Head of caudate nucleus (tissue), 42 donors: ENCODE results near the gene ITIH3.
"Not testable (repeated sequence)": the region's sequence is repeated elsewhere in the genome, so short reads cannot be mapped to it uniquely, and the experiment has no call there.

ENCODE experiments used
- DNase-seq, 42 donors: peaks; one replicate each; pipeline versions ENCODE4 v3.0.0 to v3.0.0-alpha.2; 2020 to 2021; ENCODE audit warnings: mixed read lengths in 7 of 42
- intact Hi-C: fragments of 100-400 bp; cut with DNase I; formaldehyde crosslinking; loops from one replicate; pipeline ENCODE4 v1.15.0; 2022

ITIH3 gene, protein sequence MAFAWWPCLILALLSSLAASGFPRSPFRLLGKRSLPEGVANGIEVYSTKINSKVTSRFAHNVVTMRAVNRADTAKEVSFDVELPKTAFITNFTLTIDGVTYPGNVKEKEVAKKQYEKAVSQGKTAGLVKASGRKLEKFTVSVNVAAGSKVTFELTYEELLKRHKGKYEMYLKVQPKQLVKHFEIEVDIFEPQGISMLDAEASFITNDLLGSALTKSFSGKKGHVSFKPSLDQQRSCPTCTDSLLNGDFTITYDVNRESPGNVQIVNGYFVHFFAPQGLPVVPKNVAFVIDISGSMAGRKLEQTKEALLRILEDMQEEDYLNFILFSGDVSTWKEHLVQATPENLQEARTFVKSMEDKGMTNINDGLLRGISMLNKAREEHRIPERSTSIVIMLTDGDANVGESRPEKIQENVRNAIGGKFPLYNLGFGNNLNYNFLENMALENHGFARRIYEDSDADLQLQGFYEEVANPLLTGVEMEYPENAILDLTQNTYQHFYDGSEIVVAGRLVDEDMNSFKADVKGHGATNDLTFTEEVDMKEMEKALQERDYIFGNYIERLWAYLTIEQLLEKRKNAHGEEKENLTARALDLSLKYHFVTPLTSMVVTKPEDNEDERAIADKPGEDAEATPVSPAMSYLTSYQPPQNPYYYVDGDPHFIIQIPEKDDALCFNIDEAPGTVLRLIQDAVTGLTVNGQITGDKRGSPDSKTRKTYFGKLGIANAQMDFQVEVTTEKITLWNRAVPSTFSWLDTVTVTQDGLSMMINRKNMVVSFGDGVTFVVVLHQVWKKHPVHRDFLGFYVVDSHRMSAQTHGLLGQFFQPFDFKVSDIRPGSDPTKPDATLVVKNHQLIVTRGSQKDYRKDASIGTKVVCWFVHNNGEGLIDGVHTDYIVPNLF

DNA sequence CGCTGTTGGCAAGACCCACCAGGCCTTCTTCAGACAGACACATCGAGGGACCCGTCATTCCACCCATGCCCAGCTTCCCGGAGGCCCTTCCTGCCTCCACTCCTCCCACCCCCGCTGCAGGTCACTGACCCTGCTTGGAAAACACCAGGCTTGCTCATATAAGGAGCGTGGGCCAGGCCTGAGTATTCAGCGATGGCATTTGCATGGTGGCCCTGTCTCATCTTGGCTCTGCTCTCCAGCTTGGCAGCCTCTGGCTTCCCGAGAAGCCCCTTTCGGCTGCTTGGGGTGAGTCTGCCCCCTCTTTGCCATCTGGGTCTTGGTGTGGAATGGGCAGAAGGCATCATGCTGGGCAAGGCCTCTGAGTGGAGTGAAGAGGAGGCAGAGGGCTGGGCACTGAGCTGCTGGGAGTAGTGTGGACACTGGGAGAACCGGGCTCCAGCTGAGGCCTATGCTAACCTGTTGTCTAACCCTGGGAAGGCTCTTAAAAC lies at the start of gene ITIH3:
Gene ITIH3 (plus strand): TSS at position 185 of the 488 bp plus-strand sequence. CDS start 8 bp downstream, at position 193.
- DNase-seq = no peak
- intact Hi-C loops = no loop called here

DNA sequence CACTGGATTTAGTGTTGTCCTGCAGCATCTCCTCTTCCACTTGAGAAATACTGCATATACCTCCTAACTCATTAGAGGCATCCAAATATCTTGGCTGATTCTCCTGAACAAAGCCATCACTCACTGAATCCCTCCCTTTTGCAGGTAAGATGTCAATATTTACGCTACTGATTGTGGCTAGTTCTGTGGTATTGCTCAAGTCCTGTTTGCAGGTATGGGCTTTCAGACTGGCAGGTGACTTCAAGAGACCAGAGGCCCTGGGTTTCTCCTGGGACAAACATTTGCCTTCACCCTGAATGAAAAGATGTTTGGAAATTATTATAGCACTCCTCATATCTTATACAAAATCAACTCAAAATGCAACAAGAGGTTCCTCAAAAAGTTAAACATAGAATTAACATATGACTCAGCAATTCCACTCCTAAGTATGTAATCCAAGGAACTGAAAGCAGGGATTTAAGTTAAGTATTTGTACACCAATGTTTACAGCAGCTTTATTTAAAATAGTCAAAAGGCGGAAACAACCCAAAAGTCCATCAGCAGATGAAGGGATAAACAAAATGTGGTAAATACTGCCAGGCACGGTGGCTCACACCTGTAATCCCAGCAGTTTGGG lies 42.4 kb upstream of the ITIH3 start:
- intact Hi-C loops = no loop called here
- DNase-seq = no peak

DNA sequence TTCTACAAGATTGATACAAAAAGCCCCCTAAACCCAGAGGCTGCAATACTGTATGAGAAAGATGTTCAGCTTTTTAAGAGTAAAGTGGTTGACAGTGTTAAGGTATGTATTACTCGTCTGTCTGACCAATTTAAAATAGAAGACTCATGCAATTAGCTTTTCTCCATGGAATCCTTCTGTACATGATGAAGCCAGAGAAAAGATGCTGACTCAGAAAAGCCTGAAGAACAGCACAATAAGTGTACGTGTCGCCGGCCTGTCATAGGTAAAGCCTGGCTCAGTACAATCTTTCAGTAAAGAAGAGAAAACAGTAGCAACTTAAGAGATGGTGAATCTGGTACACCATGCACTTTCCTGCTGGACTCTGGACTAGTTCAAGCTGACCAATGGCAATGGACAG lies 40.2 kb upstream of the ITIH3 start:
- DNase-seq = no peak
- intact Hi-C loops = no loop called here

DNA sequence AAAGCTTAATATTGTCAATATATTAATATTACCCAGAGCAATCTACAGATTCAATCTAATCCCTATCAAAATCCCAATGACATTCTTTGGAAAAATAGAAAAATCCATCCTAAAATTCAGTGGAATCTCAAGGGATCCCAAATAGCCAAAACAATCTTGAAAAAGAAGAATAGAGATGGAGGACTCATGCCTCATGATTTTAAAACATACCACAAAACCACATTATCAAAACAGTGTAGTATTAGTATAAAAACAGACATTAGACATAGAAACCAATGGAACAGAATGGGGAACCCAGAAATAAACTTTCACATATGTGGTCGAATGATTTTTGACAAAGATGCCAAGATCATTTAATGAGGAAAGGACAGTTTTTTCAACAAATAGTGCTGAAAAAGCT lies 38.5 kb upstream of the ITIH3 start:
- no peak for DNase-seq
- intact Hi-C loops = no loop called here

DNA sequence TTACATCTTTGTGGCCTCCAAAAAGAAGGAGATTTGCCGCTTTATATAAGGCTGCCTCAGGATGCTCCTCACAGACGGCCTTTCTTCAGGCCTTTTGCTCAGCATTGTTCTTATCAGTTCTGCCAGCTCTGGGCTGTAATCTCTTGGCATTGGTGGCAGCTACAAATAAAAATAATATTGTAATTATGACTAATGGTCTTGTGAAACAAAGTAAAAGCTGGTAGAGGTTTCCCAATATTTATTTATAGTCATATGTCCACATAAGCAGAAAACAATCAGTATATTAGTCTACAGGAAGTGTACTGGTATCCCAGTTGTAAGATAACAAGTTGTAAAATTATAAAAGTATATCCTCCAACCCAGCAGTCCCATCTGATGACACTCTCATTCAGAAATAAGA lies 31.1 kb upstream of the ITIH3 start:
- intact Hi-C loops = no loop called here
- DNase-seq = no peak

DNA sequence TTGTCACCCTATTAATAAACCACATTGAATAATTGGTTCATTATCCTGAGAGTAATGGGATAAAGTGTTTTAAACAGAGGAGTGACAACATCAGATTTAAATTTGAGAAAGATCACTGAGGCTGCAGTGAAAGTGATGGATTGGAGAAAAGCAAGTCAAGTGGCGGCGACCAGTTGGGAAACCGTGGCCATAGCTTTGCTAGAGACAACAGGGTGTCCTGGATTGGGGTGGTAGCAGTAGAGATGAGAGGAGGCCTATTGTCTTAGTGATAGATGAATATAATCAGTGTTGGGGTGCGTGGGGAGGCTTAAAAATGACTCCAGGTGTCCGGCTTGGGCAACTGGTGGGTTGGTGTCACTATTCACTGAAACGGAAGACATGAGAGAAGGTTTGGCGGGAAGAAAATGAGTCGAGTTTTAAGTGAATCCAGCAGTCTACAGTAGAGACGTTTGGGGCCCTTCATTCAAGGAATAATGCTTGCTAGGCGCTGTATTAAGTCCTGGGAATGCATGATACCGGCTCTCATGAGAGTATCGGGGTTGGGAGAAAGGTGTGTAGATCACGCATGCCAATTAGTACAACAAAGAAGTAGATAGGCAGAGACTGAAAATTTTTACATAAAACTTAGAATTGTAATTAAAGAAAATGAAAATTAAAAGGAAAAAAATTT lies 24.7 kb upstream of the ITIH3 start:
- intact Hi-C loops = no loop called here
- peak in 4 of 42 donors; percentile 1 to 36 (median 7) for DNase-seq

DNA sequence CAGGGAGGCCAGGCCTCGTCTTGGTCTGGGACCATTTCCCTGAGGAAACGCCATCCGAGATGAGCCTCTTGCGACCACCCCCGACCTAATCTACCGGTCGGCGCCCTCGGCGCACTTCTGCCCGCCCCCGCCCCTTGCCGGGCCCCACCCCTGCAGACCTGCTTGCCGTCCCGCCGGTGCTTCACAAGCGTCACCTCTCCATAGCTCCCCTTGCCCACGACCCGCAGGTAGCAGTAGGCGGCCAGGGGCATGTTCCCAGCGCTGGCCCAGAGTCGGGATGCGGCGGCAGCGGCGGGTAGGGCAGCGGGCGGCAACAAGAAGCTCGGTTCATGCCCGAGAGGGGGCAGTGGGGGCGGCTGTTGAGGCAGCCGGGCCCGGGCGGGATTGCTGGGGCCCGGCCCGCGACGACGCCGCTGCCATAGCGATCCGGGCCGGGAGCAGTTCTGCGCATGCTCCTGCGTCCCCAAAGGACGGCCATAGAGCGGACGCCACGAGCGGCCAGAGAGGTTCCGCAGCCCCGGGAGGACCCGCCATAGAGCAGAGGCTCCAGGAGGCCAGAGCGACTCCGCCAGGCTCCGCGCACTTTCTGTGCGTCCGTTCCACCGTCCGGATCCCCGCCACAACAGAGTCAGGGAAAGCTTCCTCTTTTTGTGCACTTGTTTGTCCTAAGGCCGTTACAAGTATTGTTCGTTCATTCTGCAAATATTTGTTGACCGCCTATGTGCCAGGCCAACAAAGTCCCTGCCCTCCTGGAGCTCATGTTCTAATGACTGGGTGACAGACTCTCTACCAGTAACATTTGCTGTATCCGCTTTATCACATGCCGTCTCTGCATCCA lies 23.9 kb upstream of the ITIH3 start, which contains the start of gene NEK4:
Gene NEK4 (minus strand): TSS at position 445 of the 838 bp plus-strand sequence. CDS start 194 bp downstream, at position 251.
- peak; percentile 86 to 98 (median 95) for DNase-seq
- intact Hi-C loops = no loop called here

DNA sequence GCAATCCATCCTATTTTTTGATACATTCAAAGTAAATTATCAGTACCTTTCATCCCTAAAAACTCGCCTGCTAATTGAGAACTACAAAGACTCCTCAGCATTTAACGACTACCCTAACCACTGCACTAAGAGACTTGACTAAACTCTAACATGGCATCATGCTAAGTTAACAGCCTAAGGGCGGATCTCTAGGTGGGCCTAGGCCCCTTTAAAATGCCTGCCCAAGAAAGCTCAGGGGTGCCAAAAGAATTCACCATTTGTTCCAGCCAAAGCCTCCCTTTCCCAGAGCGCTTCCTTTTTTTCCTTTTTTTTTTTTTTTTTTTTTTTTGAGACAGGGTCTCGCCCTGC lies 23.3 kb upstream of the ITIH3 start:
- peak in 3 of 42 donors; percentile 7 to 34 (median 14) for DNase-seq
- intact Hi-C loops = no loop called here

DNA sequence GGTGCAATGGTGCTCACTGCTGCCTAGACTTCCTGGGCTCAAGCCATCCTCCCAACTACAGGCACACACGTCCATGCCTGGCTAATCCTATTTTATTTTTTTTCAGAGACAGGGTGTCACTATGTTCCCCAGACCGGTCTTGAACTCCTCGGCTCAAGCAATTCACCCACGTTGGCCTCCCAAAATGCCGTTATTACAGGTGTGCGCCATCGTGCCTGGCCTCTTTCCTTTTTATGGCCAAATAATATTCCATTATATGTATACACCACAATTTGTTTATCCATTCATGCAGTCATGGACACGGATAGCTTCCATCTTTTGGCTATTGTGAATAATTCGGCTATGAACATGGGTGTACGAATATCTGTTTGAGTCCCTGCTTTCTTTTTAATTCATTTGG lies 22.9 kb upstream of the ITIH3 start:
- intact Hi-C loops = no loop called here
- DNase-seq = peak in 1 of 42 donors; percentile 2

DNA sequence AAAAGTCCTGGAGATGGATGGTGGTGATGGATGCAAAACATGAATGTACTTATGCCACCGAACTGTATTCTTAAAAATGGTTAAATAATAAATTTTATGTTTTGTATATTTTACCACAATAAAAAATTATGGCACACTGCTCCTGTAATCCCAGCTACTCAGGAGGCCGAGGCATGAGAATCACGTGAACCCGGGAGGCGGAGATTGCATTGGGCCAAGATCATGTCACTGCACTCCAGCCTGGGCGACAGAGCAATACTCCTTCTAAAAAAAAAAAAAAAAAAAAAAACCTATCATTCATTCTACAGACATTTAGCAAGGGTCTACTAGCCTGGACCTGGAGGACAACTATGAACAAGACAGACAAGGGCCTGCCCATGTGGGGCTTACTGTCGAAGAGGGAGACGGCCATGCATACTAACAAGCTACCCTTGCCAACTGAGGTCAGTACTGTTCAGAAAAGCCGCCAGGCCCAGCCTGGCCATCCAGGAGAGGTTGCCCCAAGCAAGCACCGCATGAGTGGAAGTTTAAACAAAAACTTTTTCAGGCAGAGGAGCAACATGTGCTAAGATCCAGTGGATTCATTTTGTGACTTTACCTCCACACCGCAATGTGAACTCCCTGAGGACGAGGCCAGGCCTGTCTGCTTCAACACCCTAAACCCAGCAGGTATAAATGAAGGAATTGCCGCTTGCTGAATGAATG lies 21.1 kb upstream of the ITIH3 start:
- DNase-seq = peak in 6 of 42 donors; percentile 5 to 41 (median 30)
- intact Hi-C loops = no loop called here

DNA sequence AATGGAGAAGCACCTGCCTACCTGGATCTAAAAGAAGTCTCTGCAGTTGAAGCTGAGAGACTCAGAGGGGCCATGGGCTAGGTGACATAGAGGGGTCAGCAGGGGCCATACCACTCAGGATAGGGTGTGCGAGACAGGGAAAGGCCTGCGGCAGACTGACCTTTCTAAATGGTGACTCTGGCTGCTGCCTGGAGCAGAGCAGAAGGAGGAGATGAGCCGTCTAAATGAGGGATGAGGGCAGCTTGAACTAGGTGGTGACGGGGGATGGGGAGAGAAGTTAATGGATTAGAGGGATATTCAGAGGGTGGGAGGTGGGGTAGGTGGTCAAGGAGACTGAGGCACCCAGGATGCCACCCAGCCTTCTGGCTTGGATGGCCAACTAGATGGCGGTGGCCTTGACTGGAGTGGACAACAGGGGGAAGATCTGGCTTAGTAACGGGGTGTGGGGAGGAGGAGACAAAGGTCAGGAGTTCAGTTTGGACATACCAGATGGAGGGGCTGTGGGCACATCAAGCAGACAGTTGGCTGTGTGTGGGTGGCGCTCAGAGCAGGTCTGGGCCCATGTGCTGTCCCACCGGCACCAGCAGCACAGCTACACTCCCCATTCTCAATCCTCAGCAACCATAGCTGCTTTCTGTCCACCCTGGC lies 20.4 kb upstream of the ITIH3 start:
- intact Hi-C loops = no loop called here
- DNase-seq = peak in 8 of 42 donors; percentile 2 to 13 (median 8)

DNA sequence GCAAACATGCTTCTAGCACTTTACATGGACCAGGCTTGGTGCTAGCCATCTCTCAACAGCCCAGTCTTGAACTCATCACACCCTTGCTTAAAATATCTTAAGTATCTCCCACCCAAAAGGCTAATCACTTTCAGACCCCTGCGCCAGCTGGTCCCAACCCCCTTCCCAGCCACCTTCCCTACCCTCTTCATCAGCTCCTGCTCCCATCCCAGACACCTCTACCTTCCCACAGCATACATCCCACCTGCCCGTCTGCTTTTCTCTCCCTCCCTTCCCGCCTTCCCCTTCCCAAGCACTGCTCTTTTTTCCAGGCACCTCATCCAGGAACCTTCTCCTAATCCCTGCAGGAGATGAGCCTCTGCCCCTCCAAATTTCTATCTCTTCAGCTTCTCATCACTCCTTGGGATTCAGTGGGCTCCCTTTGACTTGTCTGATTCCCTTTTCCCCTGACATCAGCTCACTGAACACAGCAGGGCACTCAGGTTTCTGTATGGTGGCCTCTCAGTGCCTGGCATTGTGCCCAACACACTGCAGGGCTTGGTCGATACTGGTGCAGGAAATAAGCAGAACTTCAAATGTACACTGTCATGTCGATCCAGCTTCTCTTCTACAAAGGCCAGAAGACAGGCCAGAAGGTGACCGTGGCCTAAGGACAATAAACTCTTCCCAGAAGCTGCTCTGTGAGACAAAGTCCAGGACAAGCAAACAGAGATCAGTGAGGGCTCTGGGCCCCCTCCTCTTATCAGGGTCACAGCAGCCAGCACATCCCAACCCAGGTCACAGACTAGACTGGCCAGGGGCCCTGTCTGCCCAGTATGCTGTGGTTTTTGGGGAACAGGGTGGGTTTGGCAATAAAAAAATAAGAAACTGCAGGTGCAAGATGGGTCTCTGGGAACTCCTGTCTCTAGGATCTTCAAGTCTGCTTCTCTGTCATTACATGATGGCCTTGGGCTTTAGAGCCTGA lies 19.4 kb upstream of the ITIH3 start:
- intact Hi-C loops = no loop called here
- peak in 11 of 42 donors; percentile 2 to 37 (median 24) for DNase-seq

DNA sequence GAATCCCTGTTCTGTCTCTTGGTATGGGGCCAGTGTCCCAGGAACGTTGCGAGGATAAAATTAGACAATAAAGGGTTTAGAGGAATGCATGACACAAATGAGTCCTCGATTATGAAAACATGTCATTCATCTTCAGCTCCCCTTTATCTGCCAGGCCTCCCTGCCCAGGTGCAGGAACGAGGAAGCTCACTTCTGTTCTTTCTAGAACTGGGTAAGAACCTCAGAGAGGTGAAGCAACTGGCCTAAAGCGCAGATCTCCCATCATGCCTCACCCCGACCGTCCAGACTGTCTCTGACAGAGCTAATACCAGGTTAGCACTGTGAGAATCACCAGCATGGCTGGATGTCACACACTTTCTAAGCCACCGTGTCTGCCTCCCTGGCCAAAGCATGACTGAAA lies 18.7 kb upstream of the ITIH3 start:
- DNase-seq = peak in 5 of 42 donors; percentile 9 to 36 (median 20)
- intact Hi-C loops = no loop called here

DNA sequence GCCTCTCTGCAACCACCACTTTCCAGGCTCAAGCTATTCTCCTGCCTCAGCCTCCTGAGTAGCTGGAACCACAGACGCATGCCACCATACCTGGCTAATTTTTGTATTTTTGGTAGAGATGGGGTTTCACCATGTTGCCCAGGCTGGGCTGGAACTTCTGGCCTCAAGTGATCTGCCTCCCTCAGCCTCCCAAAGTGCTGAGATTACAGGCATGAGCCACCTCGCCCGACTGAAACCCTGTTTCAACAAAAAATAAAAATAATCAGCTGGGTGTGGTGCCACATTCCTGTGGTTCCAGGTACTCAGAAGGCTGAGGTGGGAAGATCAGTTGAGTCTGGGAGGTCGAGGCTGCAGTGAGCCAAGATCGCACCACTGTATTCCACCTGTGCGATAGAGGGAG lies 18.1 kb upstream of the ITIH3 start:
- peak in 5 of 42 donors; percentile 4 to 25 (median 18) for DNase-seq
- intact Hi-C loops = not testable (repeated sequence)

DNA sequence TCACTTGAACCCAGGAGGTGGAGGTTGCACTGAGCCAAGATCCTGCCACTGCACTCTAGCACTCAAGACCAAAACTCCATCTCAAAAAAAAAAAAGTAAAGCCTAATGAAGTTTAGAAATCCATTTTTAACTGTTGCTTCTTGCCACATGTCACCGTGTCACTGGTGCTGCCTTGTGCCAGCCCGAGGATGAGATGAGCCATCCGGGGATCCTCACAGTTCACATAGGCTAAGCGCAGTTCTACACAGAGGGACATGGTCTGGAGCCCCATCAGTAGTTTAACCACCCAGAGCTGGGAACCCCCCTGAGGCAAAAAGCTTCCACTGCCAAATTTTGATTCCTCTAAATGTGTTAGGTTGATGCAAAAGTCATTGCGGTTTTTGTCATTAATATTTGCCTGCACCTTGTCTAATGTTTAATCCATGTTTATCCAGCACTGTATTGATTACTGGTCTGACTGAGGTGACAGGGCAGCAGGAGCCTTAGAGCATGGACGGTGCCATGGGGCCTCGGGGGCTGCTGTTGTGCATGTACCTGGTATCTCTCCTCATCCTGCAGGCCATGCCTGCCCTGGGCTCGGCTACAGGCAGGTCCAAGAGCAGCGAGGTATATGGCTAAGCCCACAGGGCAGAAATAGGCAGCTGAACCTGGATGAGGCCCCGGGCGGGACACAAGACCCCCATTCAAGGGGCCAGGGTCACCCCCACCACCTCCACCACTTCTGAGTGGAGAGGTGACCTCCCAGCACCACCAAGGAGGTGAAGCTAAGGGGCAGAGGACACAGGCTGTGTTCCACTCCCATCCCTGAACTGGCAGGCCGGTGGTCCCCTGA lies 17.3 kb upstream of the ITIH3 start, which contains the start of gene ITIH1:
Gene ITIH1 (plus strand): TSS at position 473 of the 832 bp plus-strand sequence. CDS start 17 bp downstream, at position 490.
- intact Hi-C loops = no loop called here
- DNase-seq = peak in 7 of 42 donors; percentile 2 to 30 (median 16)
